K562 (cell line): ENCODE measurements around the gene EFCC1. TPM values are rescaled to one million over a fixed set of nuclear protein-coding genes. Genes with fewer than 3 reads are reported as not detected.

Experiments
- ATAC-seq: fragments of 200-7000 bp; cut with Tn5 transposase; 3 replicates; pipeline ENCODE4 v1.9.1; 2020; ENCODE audit warnings: moderate library complexity
- BruUV-seq: library from RNA; stranded (reverse); fragments of 400-500 nt; replicated peaks from 2 replicates; lab custom pipeline; 2021; lab: Mats Ljungman, UMichigan
- CTCF ChIA-PET: fragments of 300-600 bp; formaldehyde crosslinking; extraction: SDS; loops from one replicate; lab custom pipeline; 2021; ENCODE audit warnings: low intra/inter-chr PET ratio; lab: Yijun Ruan, JAX
- POLR2A ChIA-PET: fragments of 300-600, 350-650 bp; sonication (Branson Sonifier 250); formaldehyde crosslinking; extraction: SDS; loops from one replicate; lab custom pipeline; 2021; ENCODE audit warnings: antibody characterized with exemption, inconsistent platforms; lab: Yijun Ruan, JAX
- DNase-seq, 4 experiments: peaks; one replicate each; pipeline versions ENCODE4 v3.0.0 to v3.0.0-alpha.2; 2011 to 2018; ENCODE audit warnings: low spot score in 3 of 4, mixed read lengths in 3 of 4; ENCODE audit errors: extremely low read depth in 1 of 4
- FAIRE-seq: peaks from 2 replicates; lab custom pipeline; 2011; peaks lifted over from hg19 to GRCh38; lab: Jason Lieb, UNC
- H2AFZ ChIP-seq: 2 replicates; pipeline ENCODE4 v1.6.0; 2011; ENCODE audit warnings: low read depth, low read length, control low read depth, inconsistent platforms
- H3K27ac ChIP-seq: fragments of 200-600 bp; 3 replicates; pipeline ENCODE4 v1.8.0; 2011; ENCODE audit warnings: low read depth, mild to moderate bottlenecking, control low read depth, inconsistent platforms, low read length, moderate library complexity, mixed read lengths; ENCODE audit errors: extremely low read depth
- H3K27me3 ChIP-seq, 2 experiments: fragments of 300-600 bp in 1 of 2; 2 replicates in 1 of 2; 3 replicates in 1 of 2; pipeline versions ENCODE4 v1.6.0 to v1.8.0; 2011; ENCODE audit warnings: inconsistent platforms in 2 of 2, low read length in 2 of 2, mild to moderate bottlenecking in 1 of 2, mixed read lengths in 1 of 2, moderate library complexity in 1 of 2; ENCODE audit not compliant: control insufficient read depth in 2 of 2, insufficient read depth in 2 of 2
- H3K36me3 ChIP-seq: fragments of 300-600 bp; 3 replicates; pipeline ENCODE4 v1.8.0; 2011; ENCODE audit warnings: mild to moderate bottlenecking, low read length, inconsistent platforms; ENCODE audit not compliant: control insufficient read depth, insufficient read depth
- H3K4me1 ChIP-seq, 2 experiments: fragments of 200-600 bp in 1 of 2; replicated peaks in 1 of 2; 2 replicates in 1 of 2; 3 replicates in 1 of 2; pipeline versions ENCODE4 v1.5.1 to v1.8.0; 2011; ENCODE audit warnings: inconsistent platforms in 2 of 2, low read length in 2 of 2, mild to moderate bottlenecking in 1 of 2, mixed read lengths in 1 of 2, moderate library complexity in 1 of 2; ENCODE audit not compliant: control insufficient read depth in 2 of 2, insufficient read depth in 2 of 2
- H3K4me2 ChIP-seq: 2 replicates; pipeline ENCODE4 v1.6.1; 2011; ENCODE audit warnings: low read length, control low read depth, inconsistent platforms, mixed read lengths; ENCODE audit not compliant: insufficient read depth
- H3K4me3 ChIP-seq: fragments of 200-600 bp; sonication (generic), shearing (Covaris generic); 2 replicates; pipeline ENCODE4 v1.5.1; 2016; ENCODE audit warnings: control low read depth, inconsistent platforms
- H3K79me2 ChIP-seq: fragments of 200-600 bp; 3 replicates; pipeline ENCODE4 v1.8.0; 2011; ENCODE audit warnings: low read length, inconsistent platforms; ENCODE audit not compliant: control insufficient read depth, insufficient read depth
- H3K9ac ChIP-seq, 2 experiments: 2 replicates each; pipeline versions ENCODE4 v1.6.0 to v1.6.1; 2011; ENCODE audit warnings: low read depth in 2 of 2, low read length in 2 of 2, control low read depth in 1 of 2, inconsistent platforms in 1 of 2, mild to moderate bottlenecking in 1 of 2, mixed read lengths in 1 of 2; ENCODE audit not compliant: insufficient read depth in 1 of 2
- H3K9me1 ChIP-seq: one replicate; pipeline ENCODE4 v1.6.0; 2011; ENCODE audit warnings: inconsistent platforms, mild to moderate bottlenecking, low read length, moderate library complexity; ENCODE audit not compliant: control insufficient read depth, insufficient read depth
- H3K9me3 ChIP-seq: replicated peaks from 2 replicates; pipeline ENCODE4 v1.5.1; 2011; ENCODE audit warnings: low read depth, low read length, inconsistent platforms; ENCODE audit not compliant: control insufficient read depth, insufficient read depth
- H4K20me1 ChIP-seq: replicated peaks from 2 replicates; pipeline ENCODE4 v1.6.1; 2011; ENCODE audit warnings: low read length, inconsistent platforms, mixed read lengths; ENCODE audit not compliant: control insufficient read depth, insufficient read depth
- ASH1L ChIP-seq: fragments of 450-650 bp; IDR thresholded peaks from 2 replicates; pipeline ENCODE4 v1.6.1; 2018; ENCODE audit warnings: borderline replicate concordance, mild to moderate bottlenecking, low read depth; ENCODE audit not compliant: partially characterized antibody
- DDX20 ChIP-seq: fragments of 450-650 bp; IDR thresholded peaks from 2 replicates; pipeline ENCODE4 v1.6.1; 2016; ENCODE audit warnings: missing genetic modification characterization, low read depth, mild to moderate bottlenecking, missing compliant biosample characterization, moderate library complexity
- HDAC3 ChIP-seq: fragments of 450-650 bp; IDR thresholded peaks from 2 replicates; pipeline ENCODE4 v1.6.1; 2018; ENCODE audit warnings: borderline replicate concordance, mild to moderate bottlenecking, moderate library complexity; ENCODE audit not compliant: partially characterized antibody
- MIER1 ChIP-seq: fragments of 450-650 bp; IDR thresholded peaks from 2 replicates; pipeline ENCODE4 v1.6.1; 2016; ENCODE audit warnings: antibody characterized with exemption, mild to moderate bottlenecking, low read depth
- SETDB1 ChIP-seq: IDR thresholded peaks from one replicate; pipeline ENCODE4 v1.6.1; 2012; ENCODE audit warnings: low read length, control low read depth, inconsistent platforms
- ZFP36 ChIP-seq: fragments of 150-350 bp; IDR thresholded peaks from 2 replicates; pipeline ENCODE4 v1.6.1; 2018; ENCODE audit warnings: low read length, low read depth; ENCODE audit not compliant: partially characterized antibody
- ZNF121 ChIP-seq: sonication (generic); formaldehyde crosslinking; conservative IDR thresholded peaks from 2 replicates; pipeline ENCODE4 v1.8.0; 2022; ENCODE audit warnings: missing genetic modification reagents
- ZNF586 ChIP-seq: fragments of 450-650 bp; formaldehyde crosslinking; conservative IDR thresholded peaks from 2 replicates; pipeline ENCODE4 v1.4.0; 2020; ENCODE audit warnings: mild to moderate bottlenecking, moderate library complexity
- ZNF764 ChIP-seq: fragments of 250-450 bp; sonication (Bioruptor Pico); IDR thresholded peaks from 2 replicates; pipeline ENCODE4 v1.4.0; 2020; ENCODE audit warnings: low read depth, mild to moderate bottlenecking, moderate library complexity
- ZNF766 ChIP-seq: fragments of 200-800 bp; sonication (Bioruptor generic); conservative IDR thresholded peaks from 2 replicates; pipeline ENCODE4 v1.6.1; 2016; ENCODE audit warnings: missing genetic modification characterization, missing compliant biosample characterization
- WGBS: fragments of 100-300 bp; shearing (Covaris generic); methylation state at CpG from one replicate; pipeline ENCODE4 v1.1.6; 2016; ENCODE audit warnings: low coverage, mixed read lengths; ENCODE audit not compliant: insufficient coverage; ENCODE audit errors: missing lambda C conversion rate; 5-methylcytosine and 5-hydroxymethylcytosine counted together
- in situ Hi-C: fragments of 300-500 bp; cut with MboI; formaldehyde crosslinking; loops from 4 replicates; pipeline ENCODE4 v1.15.0; 2018; ENCODE audit warnings: inconsistent platforms, mixed read lengths
- intact Hi-C: fragments of 100-400 bp; cut with micrococcal nuclease; formaldehyde crosslinking; loops from 2 replicates; pipeline ENCODE4 v1.14.2; 2022
- polyA plus RNA-seq, 8 experiments: library from polyadenylated mRNA; depleted of rRNA in 4 of 8; stranded (reverse) in 5 of 8; unstranded in 3 of 8; fragments of >200 nt; fragmentation: Nextera tagmentation in 2 of 8; fragmentation: Illumina TruSeq in 1 of 8; extraction: Ambion mirVana in 2 of 8; extraction: Trizol in 1 of 8; gene quantifications; 2 replicates each; pipeline versions ENCODE4 v1.2.1 to v1.2.3, GENCODE V29; 2011 to 2014; ENCODE audit warnings: inconsistent platforms in 1 of 8, missing spikeins in 1 of 8
- total RNA-seq, 7 experiments: library from RNA; depleted of rRNA in 6 of 7; stranded (reverse); fragments of >200 nt in 6 of 7; fragmentation: Illumina TruSeq in 2 of 7; extraction: Trizol in 2 of 7; gene quantifications; 2 replicates each; pipeline versions ENCODE4 v1.2.1 to v1.2.3, GENCODE V29; 2011 to 2021; ENCODE audit warnings: low replicate concordance in 1 of 7
- TF ChIP-seq, protein P1 (sequence below): fragments of 450-650 bp; IDR thresholded peaks from 2 replicates; pipeline ENCODE4 v1.6.1; 2018; ENCODE audit warnings: mild to moderate bottlenecking, low read depth; ENCODE audit not compliant: partially characterized antibody

Gene EFCC1
- total and polyA plus RNA-seq, 9 of the 15 experiments (the other 6 are each of a cell fraction or from before 2014, with no cell fraction given) = not detected

DNA sequence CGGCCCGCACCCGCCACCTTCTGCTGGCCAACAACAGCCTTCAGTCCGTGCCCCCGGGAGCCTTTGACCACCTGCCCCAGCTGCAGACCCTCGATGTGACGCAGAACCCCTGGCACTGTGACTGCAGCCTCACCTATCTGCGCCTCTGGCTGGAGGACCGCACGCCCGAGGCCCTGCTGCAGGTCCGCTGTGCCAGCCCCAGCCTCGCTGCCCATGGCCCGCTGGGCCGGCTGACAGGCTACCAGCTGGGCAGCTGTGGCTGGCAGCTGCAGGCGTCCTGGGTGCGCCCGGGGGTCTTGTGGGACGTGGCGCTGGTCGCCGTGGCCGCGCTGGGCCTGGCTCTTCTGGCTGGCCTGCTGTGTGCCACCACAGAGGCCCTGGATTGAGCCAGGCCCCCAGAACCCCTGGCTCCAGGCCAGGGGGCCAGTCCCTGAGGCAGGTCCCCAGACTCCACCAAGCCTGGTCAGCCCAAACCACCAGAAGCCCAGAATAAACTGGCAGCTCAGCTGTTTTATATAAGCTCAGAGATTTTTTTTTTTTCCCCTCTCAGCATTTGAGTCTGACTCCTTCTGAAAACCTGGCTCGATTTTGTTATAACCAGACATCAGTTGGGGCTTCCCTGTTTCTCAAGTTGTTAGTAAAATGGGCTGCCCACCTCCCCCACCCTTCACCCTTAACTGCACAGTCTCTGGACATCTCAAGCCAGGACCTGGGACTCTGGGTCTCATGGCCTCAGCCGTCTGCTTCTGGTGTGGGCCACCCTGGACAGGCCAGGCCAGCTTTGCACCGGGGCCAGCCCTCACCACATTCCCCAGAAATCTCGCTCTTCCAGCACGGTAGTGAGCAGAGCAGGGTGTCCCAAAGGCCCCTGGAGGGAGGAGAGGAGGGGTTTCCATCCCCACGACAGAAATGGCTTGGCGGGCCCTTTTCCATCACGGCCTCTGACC is 61.1 kb downstream of the EFCC1 start:
- Histone ChIP-seq H3K36me3 (no peaks in the 10 kb centered on the region), H3K4me1 (peaks cover under 1 to 14% of the 10 kb centered on the region in 2 experiments; a peak in 4 of 5 replicates), H4K20me1 (no peaks in the 10 kb centered on the region), H2AFZ (no peak overlapping the region), H3K9me1 (no peaks in the 10 kb centered on the region), H3K9ac (no peak overlapping the region; a peak in 1 of 4 replicates), H3K4me2 (no peak overlapping the region), H3K79me2 (no peaks in the 10 kb centered on the region), H3K9me3 (no peaks in the 10 kb centered on the region), H3K4me3 (no peak overlapping the region), H3K27me3 (no peaks in the 10 kb centered on the region), H3K27ac (no peak overlapping the region)
- CTCF ChIA-PET = no interaction called here
- DNase-seq (no peak), FAIRE-seq (no peak), ATAC-seq (no peak)
- TF ChIP-seq SETDB1 (no peak), ZFP36 (no peak), HDAC3 (no peak), ZNF766 (no peak), MIER1 (no peak), ZNF586 (no peak), ZNF121 (CRISPR knock-in tag) (no peak), ASH1L (no peak), DDX20 (tag) (no peak), ZNF764 (CRISPR knock-in tag) (no peak)
- TF ChIP-seq, protein P1, sequence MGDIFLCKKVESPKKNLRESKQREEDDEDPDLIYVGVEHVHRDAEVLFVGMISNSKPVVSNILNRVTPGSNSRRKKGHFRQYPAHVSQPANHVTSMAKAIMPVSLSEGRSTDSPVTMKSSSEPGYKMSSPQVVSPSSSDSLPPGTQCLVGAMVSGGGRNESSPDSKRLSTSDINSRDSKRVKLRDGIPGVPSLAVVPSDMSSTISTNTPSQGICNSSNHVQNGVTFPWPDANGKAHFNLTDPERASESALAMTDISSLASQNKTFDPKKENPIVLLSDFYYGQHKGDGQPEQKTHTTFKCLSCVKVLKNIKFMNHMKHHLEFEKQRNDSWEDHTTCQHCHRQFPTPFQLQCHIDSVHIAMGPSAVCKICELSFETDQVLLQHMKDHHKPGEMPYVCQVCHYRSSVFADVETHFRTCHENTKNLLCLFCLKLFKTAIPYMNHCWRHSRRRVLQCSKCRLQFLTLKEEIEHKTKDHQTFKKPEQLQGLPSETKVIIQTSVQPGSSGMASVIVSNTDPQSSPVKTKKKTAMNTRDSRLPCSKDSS = no peak
- in situ Hi-C loops = no loop called here
- WGBS = 56% methylated on average over 11 of the region's 32 CpGs
- POLR2A ChIA-PET = no interaction called here
- intact Hi-C loops = no loop called here
- BruUV-seq = no TSS peak
